Activated CD8-positive, alpha-beta T cell treated with anti-CD3 and anti-CD28 coated beads for 36 hours (primary cell): ENCODE results near the gene CD248. TPM values are rescaled to one million over a fixed set of nuclear protein-coding genes. Genes with fewer than 3 reads are reported as not detected.
A peak's percentile ranks its signal among the peaks of the same experiment; 100 is the strongest.

Experiments used
- ATAC-seq: fragments of 200-7000 bp; cut with Tn5 transposase; one replicate; pipeline ENCODE4 v1.10.0; 2021; ENCODE audit warnings: mild to moderate bottlenecking, moderate library complexity
- CTCF ChIA-PET: fragments of 350-600 bp; sonication (Branson Sonifier 250); formaldehyde crosslinking; loops from one replicate; lab custom pipeline; 2021; ENCODE audit warnings: antibody characterized with exemption; lab: Charles Lee
- POLR2A ChIA-PET: fragments of 350-600 bp; sonication (Branson Sonifier 250); formaldehyde crosslinking; loops from one replicate; lab custom pipeline; 2021; ENCODE audit warnings: antibody characterized with exemption; lab: Charles Lee
- DNase-seq: peaks from one replicate; pipeline ENCODE4 v3.0.0-alpha.2; 2020
- H3K27ac Mint-ChIP-seq: one replicate; pipeline ENCODE4 v1.8.0; 2021; ENCODE audit warnings: mild to moderate bottlenecking, mixed read lengths
- H3K27me3 Mint-ChIP-seq: one replicate; pipeline ENCODE4 v1.8.0; 2021; ENCODE audit warnings: mixed read lengths
- H3K36me3 Mint-ChIP-seq: one replicate; pipeline ENCODE4 v1.8.0; 2021; ENCODE audit warnings: low read depth, mixed read lengths
- H3K4me1 Mint-ChIP-seq: one replicate; pipeline ENCODE4 v1.8.0; 2021; ENCODE audit warnings: low read depth, mixed read lengths
- H3K4me3 Mint-ChIP-seq: one replicate; pipeline ENCODE4 v1.8.0; 2021; ENCODE audit warnings: mild to moderate bottlenecking, moderate library complexity, mixed read lengths
- H3K9me3 Mint-ChIP-seq: one replicate; pipeline ENCODE4 v1.8.0; 2021; ENCODE audit warnings: mixed read lengths
- CTCF ChIP-seq: fragments of 200-600 bp; IDR thresholded peaks from one replicate; pipeline ENCODE4 v1.8.0; 2022; ENCODE audit warnings: antibody characterized with exemption, mild to moderate bottlenecking
- intact Hi-C: fragments of 100-400 bp; cut with micrococcal nuclease; formaldehyde crosslinking; loops from one replicate; pipeline ENCODE4 v1.10.0; 2022
- total RNA-seq, 2 experiments: library from RNA; stranded (reverse); gene quantifications; one replicate each; pipeline ENCODE4 v1.2.3, GENCODE V29; 2021

Gene CD248
- total RNA-seq, 2 experiments from 2014 or later = 16.3 to 16.8 TPM

GRCh38 chr11:66318600-66318970 is 1.7 kb upstream of the CD248 start:
- no peak for TF ChIP-seq CTCF
- H3K9me3 Mint-ChIP-seq = peaks cover 6% of the 10 kb centered on the region
- peak overlapping the region; percentile 96 for H3K27ac Mint-ChIP-seq
- H3K4me1 Mint-ChIP-seq = peaks cover 61% of the 10 kb centered on the region
- intact Hi-C loops = no loop called here
- no peak for ATAC-seq
- H3K36me3 Mint-ChIP-seq = peaks cover 12% of the 10 kb centered on the region
- CTCF ChIA-PET = interaction anchor here (0.7 to 10.2 kb wide), 4 partner anchors 8 to 96 kb away, joined by 3 to 149 read pairs (median 72); partner anchors contain the start of gene RIN1
- H3K27me3 Mint-ChIP-seq = no peaks in the 10 kb centered on the region
- H3K4me3 Mint-ChIP-seq = peak overlapping the region; percentile 80
- POLR2A ChIA-PET = interaction anchor here (0.9 to 6.9 kb wide), 7 partner anchors 8 to 38 kb away, joined by 3 to 38 read pairs (median 6); partner anchors contain the start of genes BRMS1, RIN1 and YIF1A
- DNase-seq = no peak

GRCh38 chr11:66317723-66318599 is 1.1 kb upstream of the CD248 start:
- Mint-ChIP-seq H3K4me1 (peaks cover 56% of the 10 kb centered on the region), H3K27ac (peak overlapping the region; percentile 96), H3K4me3 (peak overlapping the region; percentile 80), H3K36me3 (peaks cover 12% of the 10 kb centered on the region), H3K27me3 (no peaks in the 10 kb centered on the region), H3K9me3 (peaks cover 6% of the 10 kb centered on the region)
- POLR2A ChIA-PET = interaction anchor here (0.7 to 6.9 kb wide), 9 partner anchors 9 to 428 kb away, joined by 3 to 38 read pairs (median 4); partner anchors contain the start of genes BRMS1, CCDC85B, RIN1 and YIF1A
- ATAC-seq (peak; percentile 75), DNase-seq (peak; percentile 95)
- intact Hi-C loops = no loop called here
- TF ChIP-seq CTCF = no peak
- CTCF ChIA-PET = interaction anchor here (0.7 to 10.2 kb wide), 7 partner anchors 9 to 95 kb away, joined by 3 to 149 read pairs (median 3); partner anchors contain the start of gene RIN1

GRCh38 chr11:66317322-66317722 is 478 bp upstream of the CD248 start:
- peaks cover 52% of the 10 kb centered on the region for H3K4me1 Mint-ChIP-seq
- intact Hi-C loops = no loop called here
- ATAC-seq = peak; percentile 17
- peak overlapping the region; percentile 80 for H3K4me3 Mint-ChIP-seq
- peak overlapping the region; percentile 96 for H3K27ac Mint-ChIP-seq
- peak; percentile 82 for DNase-seq
- POLR2A ChIA-PET = interaction anchor here (0.5 to 6.9 kb wide), 12 partner anchors 9 to 484 kb away, joined by 3 to 38 read pairs (median 3); partner anchors contain the start of genes B4GAT1, BRMS1, CCDC85B and RIN1
- TF ChIP-seq CTCF = no peak
- no peaks in the 10 kb centered on the region for H3K27me3 Mint-ChIP-seq
- H3K36me3 Mint-ChIP-seq = peaks cover 12% of the 10 kb centered on the region
- H3K9me3 Mint-ChIP-seq = peaks cover 6% of the 10 kb centered on the region
- CTCF ChIA-PET = interaction anchor here (1.0 to 10.2 kb wide), 6 partner anchors 9 to 69 kb away, joined by 3 to 149 read pairs (median 8); partner anchors contain the start of gene RIN1

- Mint-ChIP-seq H3K4me3 (peak overlapping the region; percentile 80), H3K9me3 (peaks cover 6% of the 10 kb centered on the region), H3K4me1 (peaks cover 52% of the 10 kb centered on the region), H3K27ac (peak overlapping the region; percentile 97), H3K36me3 (peaks cover 12% of the 10 kb centered on the region), H3K27me3 (no peaks in the 10 kb centered on the region)
- ChIA-PET CTCF (interaction anchor here (1.1 to 10.2 kb wide), 4 partner anchors 11 to 457 kb away, joined by 3 to 149 read pairs (median 72); partner anchors contain the start of gene RIN1), POLR2A (interaction anchor here (0.7 to 6.9 kb wide), 8 partner anchors 18 to 483 kb away, joined by 3 to 38 read pairs (median 4); partner anchors contain the start of genes B4GAT1, BRMS1, RIN1 and SNX32)
- intact Hi-C loops = no loop called here
- no peak for TF ChIP-seq CTCF
- peak; percentile 71 for DNase-seq
- ATAC-seq = no peak
Observed at GRCh38 chr11:66315921-66316811, 678 bp downstream of the CD248 start.
